ENCODE data around the gene TRIM9. TPM values are rescaled to one million over a fixed set of nuclear protein-coding genes. Genes with fewer than 3 reads are reported as not detected.

Gene TRIM9
- total RNA-seq, 4 donors from 2014 or later = 2.4 to 7.6 (median 3.4) TPM

GRCh38 chr14:51023964-51024363 lies 70.9 kb downstream of the TRIM9 start:
- Histone ChIP-seq H3K4me3 (no peak overlapping the region), H3K4me1 (no peaks in the 10 kb centered on the region), H3K36me3 (no peaks in the 10 kb centered on the region), H3K27me3 (no peaks in the 10 kb centered on the region), H3K9me3 (no peaks in the 10 kb centered on the region), H3K27ac (peak overlapping the region; percentile 64 to 75)
- intact Hi-C loops (cut with DNase I; ENCODE audit: low total_unique reads) = no loop called here
- no peak for DNase-seq
- TF ChIP-seq CTCF (IDR thresholded peaks at IDR 0.05) = no peak
- no peak for TF ChIP-seq POLR2A (IDR thresholded peaks at IDR 0.05)

GRCh38 chr14:51022769-51023168 lies 72.1 kb downstream of the TRIM9 start:
- Histone ChIP-seq H3K4me3 (no peak overlapping the region), H3K4me1 (no peaks in the 10 kb centered on the region), H3K36me3 (no peaks in the 10 kb centered on the region), H3K27me3 (no peaks in the 10 kb centered on the region), H3K27ac (peak overlapping the region in 1 of 2 donors; percentile 75), H3K9me3 (no peaks in the 10 kb centered on the region)
- TF ChIP-seq CTCF (IDR thresholded peaks at IDR 0.05) (no peak), POLR2A (IDR thresholded peaks at IDR 0.05) (no peak)
- no peak for DNase-seq
- intact Hi-C loops (cut with DNase I; ENCODE audit: low total_unique reads) = no loop called here

GRCh38 chr14:51020024-51020710 lies 74.7 kb downstream of the TRIM9 start:
- peak overlapping the region in 1 of 2 donors; percentile 38 for H3K27ac ChIP-seq
- DNase-seq = no peak
- no peaks in the 10 kb centered on the region for H3K36me3 ChIP-seq
- no peaks in the 10 kb centered on the region for H3K4me1 ChIP-seq
- H3K4me3 ChIP-seq = no peak overlapping the region
- intact Hi-C loops (cut with DNase I; ENCODE audit: low total_unique reads) = no loop called here
- no peaks in the 10 kb centered on the region for H3K9me3 ChIP-seq
- no peak for TF ChIP-seq CTCF (IDR thresholded peaks at IDR 0.05)
- TF ChIP-seq POLR2A (IDR thresholded peaks at IDR 0.05) = no peak
- H3K27me3 ChIP-seq = no peaks in the 10 kb centered on the region

GRCh38 chr14:51019089-51019488 lies 75.8 kb downstream of the TRIM9 start:
- intact Hi-C loops (cut with DNase I; ENCODE audit: low total_unique reads) = no loop called here
- Histone ChIP-seq H3K27ac (no peak overlapping the region), H3K36me3 (no peaks in the 10 kb centered on the region), H3K4me1 (no peaks in the 10 kb centered on the region), H3K27me3 (no peaks in the 10 kb centered on the region), H3K4me3 (no peak overlapping the region), H3K9me3 (no peaks in the 10 kb centered on the region)
- no peak for DNase-seq
- TF ChIP-seq CTCF (IDR thresholded peaks at IDR 0.05) = no peak
- no peak for TF ChIP-seq POLR2A (IDR thresholded peaks at IDR 0.05)

- no peak overlapping the region for H3K4me3 ChIP-seq
- intact Hi-C loops (cut with DNase I; ENCODE audit: low total_unique reads) = no loop called here
- no peaks in the 10 kb centered on the region for H3K4me1 ChIP-seq
- no peak for DNase-seq
- TF ChIP-seq CTCF (IDR thresholded peaks at IDR 0.05) (no peak), POLR2A (IDR thresholded peaks at IDR 0.05) (no peak)
- H3K27ac ChIP-seq = no peak overlapping the region
- H3K36me3 ChIP-seq = no peaks in the 10 kb centered on the region
- no peaks in the 10 kb centered on the region for H3K27me3 ChIP-seq
- no peaks in the 10 kb centered on the region for H3K9me3 ChIP-seq
These were observed 76.4 kb downstream of the TRIM9 start for GRCh38 chr14:51018521-51018920.
